Liver (tissue), 9 donors: ENCODE data around the gene GPR152. TPM values are rescaled to one million over a fixed set of nuclear protein-coding genes. Genes with fewer than 3 reads are reported as not detected.
A peak's percentile ranks its signal among the peaks of the same experiment; 100 is the strongest.
"Not testable (repeated sequence)": the region's sequence is repeated elsewhere in the genome, so short reads cannot be mapped to it uniquely, and the experiment has no call there.

Experiments
- DNase-seq: peaks from one replicate; pipeline ENCODE4 v3.0.0-alpha.2; 2017; ENCODE audit warnings: low spot score
- H3K27ac ChIP-seq, 2 donors: one replicate each; pipeline ENCODE4 v1.7.0; 2013; ENCODE audit warnings: inconsistent platforms in 2 of 2, low read length in 2 of 2, control low read depth in 1 of 2, low read depth in 1 of 2, mild to moderate bottlenecking in 1 of 2
- H3K27me3 ChIP-seq, 4 donors: one replicate each; pipeline versions ENCODE4 v1.6.1 to v1.7.0; 2013; ENCODE audit warnings: low read length in 3 of 4, inconsistent platforms in 1 of 4, mild to moderate bottlenecking in 1 of 4, moderate library complexity in 1 of 4; ENCODE audit not compliant: control insufficient read depth in 4 of 4, insufficient read depth in 4 of 4
- H3K36me3 ChIP-seq, 4 donors: one replicate each; pipeline versions ENCODE4 v1.6.1 to v1.7.0; 2013; ENCODE audit warnings: low read length in 3 of 4, mild to moderate bottlenecking in 3 of 4, low read depth in 1 of 4, moderate library complexity in 1 of 4; ENCODE audit not compliant: control insufficient read depth in 4 of 4, insufficient read depth in 3 of 4
- H3K4me1 ChIP-seq, 4 donors: one replicate each; pipeline versions ENCODE4 v1.6.1 to v1.7.0; 2013; ENCODE audit warnings: low read length in 3 of 4, mild to moderate bottlenecking in 3 of 4, moderate library complexity in 1 of 4; ENCODE audit not compliant: control insufficient read depth in 4 of 4, insufficient read depth in 4 of 4
- H3K4me3 ChIP-seq, 3 donors: one replicate each; pipeline versions ENCODE4 v1.6.1 to v1.7.0; 2013; ENCODE audit warnings: low read length in 3 of 3, control low read depth in 1 of 3, low read depth in 1 of 3, mild to moderate bottlenecking in 1 of 3
- H3K9ac ChIP-seq, 2 donors: one replicate each; pipeline ENCODE4 v1.7.0; 2013; ENCODE audit warnings: low read length in 2 of 2, mild to moderate bottlenecking in 2 of 2, moderate library complexity in 2 of 2, control low read depth in 1 of 2, low read depth in 1 of 2
- H3K9me3 ChIP-seq, 4 donors: one replicate each; pipeline versions ENCODE4 v1.6.1 to v1.7.0; 2013; ENCODE audit warnings: low read length in 3 of 4; ENCODE audit not compliant: control insufficient read depth in 4 of 4
- ATF3 ChIP-seq: IDR thresholded peaks from 2 replicates; pipeline ENCODE4 v1.6.1; 2016; ENCODE audit warnings: antibody characterized with exemption
- EGR1 ChIP-seq, 2 donors: IDR thresholded peaks; 2 replicates each; pipeline ENCODE4 v1.6.1; 2016 to 2018; ENCODE audit warnings: antibody characterized with exemption in 2 of 2, low read depth in 2 of 2
- HNF4A ChIP-seq, 2 donors: conservative IDR thresholded peaks; 2 replicates each; pipeline ENCODE4 v1.6.1; 2016; ENCODE audit warnings: antibody characterized with exemption in 2 of 2, mild to moderate bottlenecking in 2 of 2
- JUND ChIP-seq, 2 donors: IDR thresholded peaks; 2 replicates each; pipeline ENCODE4 v1.6.1; 2016; ENCODE audit warnings: antibody characterized with exemption in 2 of 2
- RXRA ChIP-seq, 2 donors: IDR thresholded peaks; 2 replicates each; pipeline ENCODE4 v1.6.1; 2017 to 2018; ENCODE audit warnings: antibody characterized with exemption in 2 of 2, mild to moderate bottlenecking in 1 of 2
- SP1 ChIP-seq: IDR thresholded peaks from 2 replicates; pipeline ENCODE4 v1.6.1; 2018; ENCODE audit warnings: antibody characterized with exemption, mild to moderate bottlenecking
- YY1 ChIP-seq: IDR thresholded peaks from 2 replicates; pipeline ENCODE4 v1.6.1; 2016; ENCODE audit warnings: antibody characterized with exemption, mild to moderate bottlenecking
- WGBS: extraction: QIAGEN DNeasy Blood & Tissue Kit; methylation state at CpG from one replicate; pipeline ENCODE4 v1.1.7; 2013; 5-methylcytosine and 5-hydroxymethylcytosine counted together
- polyA plus RNA-seq, 2 donors: library from polyadenylated mRNA; stranded (reverse) in 1 of 2; unstranded in 1 of 2; fragments of 200-250 nt in 1 of 2; fragments of >200 nt in 1 of 2; fragmentation: Nextera tagmentation in 1 of 2; extraction: Ambion mirVana in 1 of 2; gene quantifications; one replicate each; pipeline versions ENCODE4 v1.2.1 to v1.2.3, GENCODE V29; 2013 to 2015
- total RNA-seq, 2 donors: library from RNA; depleted of rRNA; stranded (reverse); fragments of >200 nt; gene quantifications; one replicate each; pipeline ENCODE4 v1.2.3, GENCODE V29; 2014
- TF ChIP-seq, protein P1 (sequence below): IDR thresholded peaks from 2 replicates; pipeline ENCODE4 v1.6.1; 2016; ENCODE audit warnings: antibody characterized with exemption, mild to moderate bottlenecking
- TF ChIP-seq, protein P2 (sequence below): IDR thresholded peaks from 2 replicates; pipeline ENCODE4 v1.6.1; 2016; ENCODE audit warnings: antibody characterized with exemption
- TF ChIP-seq, protein P3 (sequence below): fragments of 150-350 bp; IDR thresholded peaks from 2 replicates; pipeline ENCODE4 v1.5.1; 2017; ENCODE audit warnings: improper control_type of control experiment, low read depth, low read length; ENCODE audit not compliant: missing input control
- TF ChIP-seq, protein P4 (sequence below): IDR thresholded peaks from 2 replicates; pipeline ENCODE4 v1.6.1; 2016; ENCODE audit warnings: antibody characterized with exemption
- donor health status: healthy.
- donor health status: healthy.
- donor health status: healthy.
- donor health status: healthy.
- donor health status: healthy.

Gene GPR152
- total and polyA plus RNA-seq, 4 donors: not detected

GRCh38 chr11:67486481-67487195 is 34.1 kb upstream of the GPR152 start:
- no peak overlapping the region for H3K27ac ChIP-seq
- no peak for DNase-seq

GRCh38 chr11:67485873-67486361 is 33.4 kb upstream of the GPR152 start:
- 90% methylated on average over 7 of the region's 7 CpGs for WGBS
- H3K9me3 ChIP-seq, H3K4me3 ChIP-seq, DNase-seq, H3K9ac ChIP-seq, H3K27ac ChIP-seq, H3K27me3 ChIP-seq: not testable (repeated sequence)
- H3K4me1 ChIP-seq: peaks cover 10 to 25% (median 15%) of the 10 kb centered on the region in 4 donors
- H3K36me3 ChIP-seq: peaks cover 3 to 22% (median 11%) of the 10 kb centered on the region in 4 donors

More at GRCh38 chr11:67486481-67487195, 34.1 kb upstream of the GPR152 start:
- Histone ChIP-seq H3K27me3 (no peaks in the 10 kb centered on the region), H3K4me3 (no peak overlapping the region), H3K4me1 (peaks cover 10 to 25% (median 15%) of the 10 kb centered on the region in 4 donors), H3K9me3 (no peaks in the 10 kb centered on the region), H3K9ac (no peak overlapping the region), H3K36me3 (peaks cover 6 to 28% (median 12%) of the 10 kb centered on the region in 4 donors)
- 89% methylated on average over 20 of the region's 20 CpGs for WGBS
- TF ChIP-seq RXRA (IDR thresholded peaks at IDR 0.05) (no peak), JUND (IDR thresholded peaks at IDR 0.05) (no peak), YY1 (no peak), SP1 (no peak), HNF4A (conservative IDR thresholded peaks at IDR 0.05) (no peak)
- TF ChIP-seq, protein P1, sequence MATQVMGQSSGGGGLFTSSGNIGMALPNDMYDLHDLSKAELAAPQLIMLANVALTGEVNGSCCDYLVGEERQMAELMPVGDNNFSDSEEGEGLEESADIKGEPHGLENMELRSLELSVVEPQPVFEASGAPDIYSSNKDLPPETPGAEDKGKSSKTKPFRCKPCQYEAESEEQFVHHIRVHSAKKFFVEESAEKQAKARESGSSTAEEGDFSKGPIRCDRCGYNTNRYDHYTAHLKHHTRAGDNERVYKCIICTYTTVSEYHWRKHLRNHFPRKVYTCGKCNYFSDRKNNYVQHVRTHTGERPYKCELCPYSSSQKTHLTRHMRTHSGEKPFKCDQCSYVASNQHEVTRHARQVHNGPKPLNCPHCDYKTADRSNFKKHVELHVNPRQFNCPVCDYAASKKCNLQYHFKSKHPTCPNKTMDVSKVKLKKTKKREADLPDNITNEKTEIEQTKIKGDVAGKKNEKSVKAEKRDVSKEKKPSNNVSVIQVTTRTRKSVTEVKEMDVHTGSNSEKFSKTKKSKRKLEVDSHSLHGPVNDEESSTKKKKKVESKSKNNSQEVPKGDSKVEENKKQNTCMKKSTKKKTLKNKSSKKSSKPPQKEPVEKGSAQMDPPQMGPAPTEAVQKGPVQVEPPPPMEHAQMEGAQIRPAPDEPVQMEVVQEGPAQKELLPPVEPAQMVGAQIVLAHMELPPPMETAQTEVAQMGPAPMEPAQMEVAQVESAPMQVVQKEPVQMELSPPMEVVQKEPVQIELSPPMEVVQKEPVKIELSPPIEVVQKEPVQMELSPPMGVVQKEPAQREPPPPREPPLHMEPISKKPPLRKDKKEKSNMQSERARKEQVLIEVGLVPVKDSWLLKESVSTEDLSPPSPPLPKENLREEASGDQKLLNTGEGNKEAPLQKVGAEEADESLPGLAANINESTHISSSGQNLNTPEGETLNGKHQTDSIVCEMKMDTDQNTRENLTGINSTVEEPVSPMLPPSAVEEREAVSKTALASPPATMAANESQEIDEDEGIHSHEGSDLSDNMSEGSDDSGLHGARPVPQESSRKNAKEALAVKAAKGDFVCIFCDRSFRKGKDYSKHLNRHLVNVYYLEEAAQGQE: no peak
- TF ChIP-seq, protein P2, sequence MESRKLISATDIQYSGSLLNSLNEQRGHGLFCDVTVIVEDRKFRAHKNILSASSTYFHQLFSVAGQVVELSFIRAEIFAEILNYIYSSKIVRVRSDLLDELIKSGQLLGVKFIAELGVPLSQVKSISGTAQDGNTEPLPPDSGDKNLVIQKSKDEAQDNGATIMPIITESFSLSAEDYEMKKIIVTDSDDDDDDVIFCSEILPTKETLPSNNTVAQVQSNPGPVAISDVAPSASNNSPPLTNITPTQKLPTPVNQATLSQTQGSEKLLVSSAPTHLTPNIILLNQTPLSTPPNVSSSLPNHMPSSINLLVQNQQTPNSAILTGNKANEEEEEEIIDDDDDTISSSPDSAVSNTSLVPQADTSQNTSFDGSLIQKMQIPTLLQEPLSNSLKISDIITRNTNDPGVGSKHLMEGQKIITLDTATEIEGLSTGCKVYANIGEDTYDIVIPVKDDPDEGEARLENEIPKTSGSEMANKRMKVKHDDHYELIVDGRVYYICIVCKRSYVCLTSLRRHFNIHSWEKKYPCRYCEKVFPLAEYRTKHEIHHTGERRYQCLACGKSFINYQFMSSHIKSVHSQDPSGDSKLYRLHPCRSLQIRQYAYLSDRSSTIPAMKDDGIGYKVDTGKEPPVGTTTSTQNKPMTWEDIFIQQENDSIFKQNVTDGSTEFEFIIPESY: no peak

- H3K4me3 ChIP-seq: no peak overlapping the region
- no peak overlapping the region for H3K9ac ChIP-seq
- peaks cover 2 to 12% (median 7%) of the 10 kb centered on the region in 4 donors for H3K36me3 ChIP-seq
- no peaks in the 10 kb centered on the region for H3K27me3 ChIP-seq
- WGBS: 75% methylated on average over 11 of the region's 11 CpGs
- H3K27ac ChIP-seq: peak overlapping the region in 1 of 2 donors; percentile 52
- no peak for DNase-seq
- H3K9me3 ChIP-seq: no peaks in the 10 kb centered on the region
- TF ChIP-seq ATF3 (no peak), EGR1 (IDR thresholded peaks at IDR 0.05; ENCODE audit: low read depth in 2 of 2) (no peak), RXRA (IDR thresholded peaks at IDR 0.05) (no peak)
- TF ChIP-seq, protein P1: no peak
- TF ChIP-seq, protein P3, sequence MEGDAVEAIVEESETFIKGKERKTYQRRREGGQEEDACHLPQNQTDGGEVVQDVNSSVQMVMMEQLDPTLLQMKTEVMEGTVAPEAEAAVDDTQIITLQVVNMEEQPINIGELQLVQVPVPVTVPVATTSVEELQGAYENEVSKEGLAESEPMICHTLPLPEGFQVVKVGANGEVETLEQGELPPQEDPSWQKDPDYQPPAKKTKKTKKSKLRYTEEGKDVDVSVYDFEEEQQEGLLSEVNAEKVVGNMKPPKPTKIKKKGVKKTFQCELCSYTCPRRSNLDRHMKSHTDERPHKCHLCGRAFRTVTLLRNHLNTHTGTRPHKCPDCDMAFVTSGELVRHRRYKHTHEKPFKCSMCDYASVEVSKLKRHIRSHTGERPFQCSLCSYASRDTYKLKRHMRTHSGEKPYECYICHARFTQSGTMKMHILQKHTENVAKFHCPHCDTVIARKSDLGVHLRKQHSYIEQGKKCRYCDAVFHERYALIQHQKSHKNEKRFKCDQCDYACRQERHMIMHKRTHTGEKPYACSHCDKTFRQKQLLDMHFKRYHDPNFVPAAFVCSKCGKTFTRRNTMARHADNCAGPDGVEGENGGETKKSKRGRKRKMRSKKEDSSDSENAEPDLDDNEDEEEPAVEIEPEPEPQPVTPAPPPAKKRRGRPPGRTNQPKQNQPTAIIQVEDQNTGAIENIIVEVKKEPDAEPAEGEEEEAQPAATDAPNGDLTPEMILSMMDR: no peak
- TF ChIP-seq, protein P4, sequence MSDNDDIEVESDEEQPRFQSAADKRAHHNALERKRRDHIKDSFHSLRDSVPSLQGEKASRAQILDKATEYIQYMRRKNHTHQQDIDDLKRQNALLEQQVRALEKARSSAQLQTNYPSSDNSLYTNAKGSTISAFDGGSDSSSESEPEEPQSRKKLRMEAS: no peak
- H3K4me1 ChIP-seq: peaks cover 10 to 25% (median 15%) of the 10 kb centered on the region in 4 donors
These were observed 32.4 kb upstream of the GPR152 start for GRCh38 chr11:67484847-67485311.
